Stimulated activated CD8-positive, alpha-beta memory T cell treated with anti-CD3 and anti-CD28 coated beads, Interleukin-7, amount 100 ng/mL, for 24 hours (primary cell): ENCODE measurements around the gene KRT13.

ENCODE experiments used
- DNase-seq: peaks from one replicate; pipeline ENCODE4 v3.0.0-alpha.2; 2020; ENCODE audit warnings: low read depth

Gene KRT13

GRCh38 chr17:41519501-41520224, 14.3 kb upstream of the KRT13 start:
- DNase-seq, result no peak

DNA sequence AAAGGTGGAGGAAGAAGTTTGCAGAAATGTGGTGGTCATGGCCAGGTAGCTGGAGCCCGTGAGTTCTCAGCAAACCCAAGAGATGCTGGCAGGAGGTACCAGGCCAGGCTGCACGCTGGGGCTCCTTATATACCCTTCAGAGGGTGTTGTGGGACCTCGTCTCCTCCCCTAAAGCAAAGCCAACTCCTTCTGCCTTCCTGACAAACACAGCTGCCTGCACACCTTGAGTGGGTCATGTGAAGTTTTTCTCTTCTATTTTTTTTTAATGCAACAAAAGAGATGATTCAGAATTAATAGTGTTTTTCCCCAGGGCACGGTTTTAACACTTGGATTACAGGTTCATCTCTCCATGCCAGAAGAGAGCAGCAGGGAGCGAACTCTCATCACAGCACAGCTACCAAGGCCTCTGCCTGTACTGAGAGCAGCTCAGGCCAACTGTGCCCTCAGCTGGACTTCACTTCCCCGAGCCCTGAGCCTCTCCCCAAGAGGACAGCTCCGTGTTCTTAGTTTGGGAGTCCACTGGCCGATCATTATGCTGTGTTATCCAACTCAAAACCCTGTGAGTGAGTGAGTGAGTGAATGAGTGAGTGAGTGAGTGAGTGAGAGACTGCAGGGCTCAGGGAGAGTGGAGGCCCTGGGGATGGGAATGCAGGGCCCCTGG, 13.5 kb upstream of the KRT13 start, which contains the start of gene KRT15:
Gene KRT15, minus strand, starts transcription at position 102 of the 661 bp plus-strand sequence. Its CDS starts 63 bp downstream, at position 39.
- no peak for DNase-seq

GRCh38 chr17:41518031-41518430, 12.6 kb upstream of the KRT13 start:
- no peak for DNase-seq

GRCh38 chr17:41516830-41517283, 11.4 kb upstream of the KRT13 start:
- no peak for DNase-seq

- DNase-seq, result no peak
These were observed 10.9 kb upstream of the KRT13 start for GRCh38 chr17:41516147-41516829.

- DNase-seq, result no peak
These were observed 7.7 kb upstream of the KRT13 start for GRCh38 chr17:41513168-41513547.

- no peak for DNase-seq
These were observed 7.2 kb upstream of the KRT13 start for GRCh38 chr17:41512546-41513167.

DNA sequence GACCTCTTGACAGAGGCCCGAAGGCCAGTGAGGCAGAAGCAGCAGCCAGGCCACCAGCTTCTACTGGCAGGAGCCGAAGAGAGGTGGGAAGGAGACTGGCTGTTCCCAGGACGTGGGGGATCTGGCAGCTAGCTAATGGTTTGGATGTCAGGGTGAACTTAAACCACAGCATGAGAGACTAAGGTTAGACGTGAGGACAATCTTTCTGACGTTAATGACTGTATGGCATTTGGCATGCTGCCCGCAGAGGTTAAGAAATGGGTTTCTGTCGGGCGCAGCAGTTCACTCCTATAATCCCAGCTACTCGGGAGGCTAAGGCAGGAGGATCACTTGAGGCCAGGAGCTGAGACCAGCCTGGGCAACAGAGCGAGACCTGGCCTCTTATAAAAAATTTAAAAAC, 6.3 kb upstream of the KRT13 start:
- no peak for DNase-seq

GRCh38 chr17:41511116-41511515, 5.7 kb upstream of the KRT13 start:
- DNase-seq, result no peak

GRCh38 chr17:41510251-41511065, 5.0 kb upstream of the KRT13 start:
- no peak for DNase-seq

GRCh38 chr17:41507315-41507880, 2.0 kb upstream of the KRT13 start:
- no peak for DNase-seq

GRCh38 chr17:41505809-41506767, 676 bp upstream of the KRT13 start:
- DNase-seq, result no peak

- DNase-seq, result no peak
These were observed 1.0 kb downstream of the KRT13 start for GRCh38 chr17:41504246-41504977.

DNA sequence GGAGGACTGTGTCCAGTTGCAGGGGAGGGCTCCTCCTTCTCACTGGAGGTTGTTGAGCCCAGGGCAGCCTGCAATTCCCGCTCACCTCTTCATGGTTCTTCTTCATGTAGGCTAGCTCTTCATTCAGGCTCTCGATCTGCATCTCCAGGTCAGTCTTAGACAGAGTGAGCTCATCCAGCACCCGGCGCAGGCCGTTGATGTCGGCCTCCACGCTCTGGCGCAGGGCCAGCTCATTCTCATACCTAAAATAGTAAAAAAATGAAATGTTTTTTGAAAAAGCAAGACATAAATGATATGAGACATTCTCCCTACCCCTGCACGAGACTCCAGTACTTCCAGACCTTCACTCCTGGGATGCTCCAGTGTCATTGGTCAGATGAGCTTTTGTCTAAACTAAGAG, 2.2 kb downstream of the KRT13 start:
- DNase-seq, result no peak

DNA sequence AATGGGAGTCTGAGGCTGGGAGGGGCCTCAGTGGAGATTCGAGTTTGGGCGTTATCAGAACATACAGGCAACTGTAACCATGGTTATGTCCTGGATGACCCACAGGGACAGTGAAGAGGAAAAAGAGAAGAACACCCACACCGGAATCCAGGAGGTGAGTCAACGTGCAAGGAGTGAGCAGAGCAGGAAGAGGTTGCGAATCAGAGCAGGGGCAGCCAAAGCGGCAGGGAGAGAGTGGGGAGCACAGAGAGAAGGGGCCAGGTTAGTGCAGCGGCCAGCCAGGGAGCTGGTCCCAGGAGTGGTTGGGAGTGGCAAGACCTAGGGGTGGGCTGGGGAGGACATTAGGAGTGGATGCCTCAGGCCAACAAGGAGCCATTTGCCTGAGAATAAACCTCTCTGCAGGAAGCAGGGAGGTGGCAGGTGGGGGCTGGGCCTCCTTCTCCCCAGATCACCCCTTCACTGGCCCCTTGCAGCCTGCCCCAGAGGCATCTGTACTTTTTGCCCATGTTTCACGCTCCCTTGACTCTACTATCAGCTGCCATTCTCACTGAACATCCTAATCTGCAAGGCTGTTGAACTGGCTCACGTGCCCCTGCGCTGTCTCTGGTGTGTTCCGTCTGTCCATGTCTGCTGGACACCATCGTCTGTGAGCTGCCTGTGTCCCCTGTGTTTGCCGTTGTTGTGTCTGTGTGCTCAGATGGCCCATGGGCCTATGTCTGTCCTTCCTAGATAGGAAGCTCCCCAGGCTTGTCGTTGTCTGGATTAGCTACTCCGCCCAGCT, 5.1 kb downstream of the KRT13 start:
- no peak for DNase-seq

- DNase-seq, result no peak
These were observed 5.7 kb downstream of the KRT13 start for GRCh38 chr17:41499714-41500113.

- no peak for DNase-seq
These were observed 7.1 kb downstream of the KRT13 start for GRCh38 chr17:41498276-41498675.

- peak; percentile 34 for DNase-seq
These were observed 8.5 kb downstream of the KRT13 start for GRCh38 chr17:41496803-41497484.
